ENCODE measurements around the gene TOP3A.

- TF ChIP-seq CTCF (IDR thresholded peaks at IDR 0.05), result no peak
- no peak for TF ChIP-seq EZH2 (IDR thresholded peaks at IDR 0.05; ENCODE audit: borderline replicate concordance, insufficient read depth, low read depth, low read length, poor library complexity, severe bottlenecking)
Observed at GRCh38 chr17:18246109-18246725, 68.6 kb downstream of the TOP3A start.
